ENCODE results near the gene RPS8. TPM values are rescaled to one million over a fixed set of nuclear protein-coding genes. Genes with fewer than 3 reads are reported as not detected.
"Not testable (repeated sequence)": the region's sequence is repeated elsewhere in the genome, so short reads cannot be mapped to it uniquely, and the experiment has no call there.

RPS8 gene
- total and polyA plus RNA-seq, 5 donors, result 848 to 1,144 (median 945) TPM

- no peak for ATAC-seq
- DNase-seq, result no peak
- intact Hi-C loops (cut with DNase I), result no loop called here
- no peak overlapping the region for H3K27ac ChIP-seq (ENCODE audit: low read length)
- peaks cover 2% of the 10 kb centered on the region for H3K4me1 ChIP-seq (ENCODE audit: control insufficient read depth, insufficient read depth, low read length)
- no peak overlapping the region for H3K4me3 ChIP-seq (ENCODE audit: low read length)
- no peaks in the 10 kb centered on the region for H3K27me3 ChIP-seq (ENCODE audit: control insufficient read depth, insufficient read depth)
- 84% methylated on average over 6 of the region's 6 CpGs for WGBS
- no peaks in the 10 kb centered on the region for H3K9me3 ChIP-seq (ENCODE audit: control insufficient read depth, low read length)
Measured at GRCh38 chr1:44822131-44822701, 46.9 kb downstream of the RPS8 start.

GRCh38 chr1:44822981-44823451 is 47.7 kb downstream of the RPS8 start:
- Histone ChIP-seq H3K9me3 (ENCODE audit: control insufficient read depth, low read length) (no peaks in the 10 kb centered on the region), H3K4me3 (ENCODE audit: low read length) (no peak overlapping the region), H3K27ac (ENCODE audit: low read length) (no peak overlapping the region), H3K27me3 (ENCODE audit: control insufficient read depth, insufficient read depth) (no peaks in the 10 kb centered on the region), H3K4me1 (ENCODE audit: control insufficient read depth, insufficient read depth, low read length) (peaks cover 2% of the 10 kb centered on the region)
- ATAC-seq, result no peak
- 82% methylated on average over 15 of the region's 15 CpGs for WGBS
- peak in 2 of 3 donors; percentile 64 to 70 for DNase-seq
- intact Hi-C loops (cut with DNase I), result no loop called here

GRCh38 chr1:44824392-44824791 is 49.1 kb downstream of the RPS8 start:
- H3K27me3 ChIP-seq (ENCODE audit: control insufficient read depth, insufficient read depth); intact Hi-C loops (cut with DNase I); ATAC-seq; H3K4me1 ChIP-seq (ENCODE audit: control insufficient read depth, insufficient read depth, low read length); H3K4me3 ChIP-seq (ENCODE audit: low read length); H3K27ac ChIP-seq (ENCODE audit: low read length); H3K9me3 ChIP-seq (ENCODE audit: control insufficient read depth, low read length): not testable (repeated sequence)
- peak in 1 of 3 donors; percentile 12 for DNase-seq
- WGBS, result 96% methylated on average over 6 of the region's 6 CpGs

DNA sequence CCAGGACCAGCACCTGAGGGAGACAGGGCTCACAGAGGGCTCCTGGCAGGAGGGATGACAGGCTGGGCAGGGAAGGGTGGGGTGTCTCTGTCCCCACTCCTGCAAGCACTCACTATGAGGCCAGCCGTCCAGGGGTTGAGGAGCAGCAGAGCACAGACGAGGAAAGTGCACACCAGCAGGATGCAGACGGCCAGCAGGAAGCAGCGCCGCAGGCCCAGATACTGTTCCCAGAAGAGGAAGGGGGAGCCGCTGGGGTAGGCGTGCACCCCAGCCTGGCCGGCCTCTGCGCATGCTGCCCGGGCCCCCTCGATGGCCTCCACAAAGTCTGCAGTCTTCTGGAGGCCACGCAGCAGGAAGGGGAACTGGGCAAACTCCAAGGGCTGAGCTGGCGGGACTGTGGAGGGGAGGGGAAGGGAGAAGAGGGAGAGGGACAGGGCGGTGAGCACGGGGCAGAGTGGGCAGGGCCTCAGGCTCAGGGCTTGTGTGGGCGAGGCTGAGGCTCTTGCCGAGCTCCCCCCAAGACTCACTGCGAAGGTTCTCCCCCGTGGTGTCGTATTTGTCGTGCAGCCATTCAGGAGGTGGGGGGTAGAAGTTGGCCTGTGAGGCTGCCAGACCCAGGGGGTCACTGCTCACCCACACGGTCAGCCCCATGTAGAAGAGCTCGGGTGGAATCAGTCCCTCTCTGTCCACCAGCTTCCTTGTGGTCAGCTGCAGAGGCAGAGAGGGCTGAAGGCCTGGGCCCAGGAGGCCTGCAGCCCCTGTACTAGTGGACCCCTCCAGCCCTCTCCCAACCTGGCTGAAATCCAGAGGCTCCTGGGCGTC is 51.2 kb downstream of the RPS8 start:
- Histone ChIP-seq H3K27ac (ENCODE audit: low read length) (no peak overlapping the region), H3K4me3 (ENCODE audit: low read length) (no peak overlapping the region), H3K9me3 (ENCODE audit: control insufficient read depth, low read length) (no peaks in the 10 kb centered on the region), H3K4me1 (ENCODE audit: control insufficient read depth, insufficient read depth, low read length) (no peaks in the 10 kb centered on the region), H3K27me3 (ENCODE audit: control insufficient read depth, insufficient read depth) (no peaks in the 10 kb centered on the region)
- peak; percentile 82 to 94 (median 93) for DNase-seq
- intact Hi-C loops (cut with DNase I), result no loop called here
- peak; percentile 83 to 88 for ATAC-seq
- 36% methylated on average over 24 of the region's 24 CpGs for WGBS

DNA sequence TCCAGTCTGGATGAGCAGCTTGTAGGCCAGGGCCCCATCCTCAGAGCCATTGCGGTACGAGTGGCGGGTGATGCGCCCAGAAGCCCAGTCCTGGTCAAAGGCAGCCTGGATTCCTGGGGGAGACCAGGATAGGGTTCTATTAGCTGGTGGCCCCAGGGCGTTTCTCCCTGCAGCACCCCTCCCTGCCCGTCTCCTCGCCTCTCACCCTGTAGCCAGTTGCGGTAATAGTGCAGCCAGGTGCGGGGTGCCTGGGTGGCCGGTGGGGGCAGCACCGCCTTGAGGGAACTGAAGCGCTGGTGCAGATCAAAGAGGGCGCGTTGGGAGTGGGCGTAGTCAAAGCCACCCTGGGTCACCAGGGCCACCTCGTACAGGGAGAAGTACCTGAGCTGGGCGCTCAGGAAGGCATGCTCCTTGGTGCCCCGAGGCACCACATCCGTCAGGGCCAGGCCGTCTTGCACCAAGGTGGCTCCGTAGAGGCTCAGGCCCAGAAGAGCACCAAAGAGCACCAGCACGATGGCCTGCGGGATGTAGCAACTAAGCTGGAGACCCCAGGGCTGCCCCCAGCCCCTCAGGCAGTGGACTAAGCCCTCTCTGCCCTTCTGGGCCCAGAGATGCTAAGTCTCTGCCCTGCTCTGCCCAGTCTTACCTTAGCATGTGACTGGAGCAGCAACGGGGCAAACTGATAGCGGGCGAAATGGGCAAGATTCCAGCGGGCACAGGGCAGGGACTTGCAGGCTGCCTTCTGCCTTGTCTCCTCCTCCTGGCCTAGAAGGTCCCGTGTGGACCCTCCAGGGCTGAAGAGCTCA is 52.1 kb downstream of the RPS8 start:
- DNase-seq, result peak in 2 of 3 donors; percentile 54 to 71
- Histone ChIP-seq H3K9me3 (ENCODE audit: control insufficient read depth, low read length) (no peaks in the 10 kb centered on the region), H3K4me3 (ENCODE audit: low read length) (no peak overlapping the region), H3K4me1 (ENCODE audit: control insufficient read depth, insufficient read depth, low read length) (no peaks in the 10 kb centered on the region), H3K27me3 (ENCODE audit: control insufficient read depth, insufficient read depth) (no peaks in the 10 kb centered on the region), H3K27ac (ENCODE audit: low read length) (no peak overlapping the region)
- WGBS, result 87% methylated on average over 28 of the region's 28 CpGs
- intact Hi-C loops (cut with DNase I), result no loop called here
- no peak for ATAC-seq

DNA sequence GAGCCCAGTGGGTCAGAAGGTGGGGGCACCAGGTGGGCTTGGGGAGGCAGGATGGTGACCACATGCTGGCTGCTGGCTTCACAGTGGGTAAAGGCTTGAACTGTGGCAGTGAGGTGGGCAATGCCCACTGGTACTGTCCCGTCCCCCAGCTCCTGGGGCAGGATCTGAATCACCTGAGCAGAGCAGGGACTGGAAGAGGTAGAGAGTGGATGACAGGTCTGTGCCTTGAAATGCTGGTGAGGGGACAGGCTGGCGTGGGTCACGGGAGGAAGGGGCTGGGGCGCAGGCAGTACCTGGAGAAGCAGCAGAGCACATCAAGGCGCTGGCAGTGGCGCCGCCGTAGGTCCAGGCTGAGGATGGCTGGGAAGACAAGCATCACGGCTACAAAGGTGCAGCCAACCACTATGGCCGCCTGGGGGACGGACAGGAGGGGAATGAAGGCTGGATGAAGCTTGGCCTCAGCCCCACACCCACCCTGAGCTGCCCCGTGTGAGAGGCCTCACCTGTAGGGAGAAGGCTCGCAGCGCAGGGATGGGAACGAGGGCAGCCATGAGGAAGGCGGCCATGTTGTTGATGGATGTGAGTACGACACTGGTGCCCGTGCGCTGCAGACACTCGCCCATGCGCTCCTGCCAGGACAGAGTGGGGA is 52.8 kb downstream of the RPS8 start:
- Histone ChIP-seq H3K9me3 (ENCODE audit: control insufficient read depth, low read length) (no peaks in the 10 kb centered on the region), H3K4me3 (ENCODE audit: low read length) (no peak overlapping the region), H3K27me3 (ENCODE audit: control insufficient read depth, insufficient read depth) (no peaks in the 10 kb centered on the region), H3K27ac (ENCODE audit: low read length) (no peak overlapping the region), H3K4me1 (ENCODE audit: control insufficient read depth, insufficient read depth, low read length) (no peaks in the 10 kb centered on the region)
- no peak for ATAC-seq
- intact Hi-C loops (cut with DNase I), result no loop called here
- peak in 1 of 3 donors; percentile 64 for DNase-seq
- WGBS, result 96% methylated on average over 21 of the region's 21 CpGs

Other genes with a start within 250 kb of the RPS8 start
- gene TMEM53, start 101.1 kb upstream of the RPS8 start, total RNA-seq, result 10 to 100 TPM; 12.0 to 16.8 (median 13.1) TPM
- 13.3 TPM for gene TMEM53, start 101.1 kb upstream of the RPS8 start, polyA plus RNA-seq
- gene ARMH1, start 100.8 kb upstream of the RPS8 start, total RNA-seq, result 1 to 10 TPM in 2 of 4 donors, under 1 TPM in 2; 0.39 to 1.2 (median 0.84) TPM
- gene ARMH1, start 100.8 kb upstream of the RPS8 start, polyA plus RNA-seq, result 0.91 TPM
- gene RNU5D-1, start 44.4 kb upstream of the RPS8 start, total RNA-seq, result not detected
- not detected for gene RNU5D-1, start 44.4 kb upstream of the RPS8 start, polyA plus RNA-seq
- 1 to 10 TPM in 3 of 4 donors, under 1 TPM in 1; 0.39 to 2.5 (median 1.6) TPM for gene KIF2C, start 35.7 kb upstream of the RPS8 start, total RNA-seq
- 0.66 TPM for gene KIF2C, start 35.7 kb upstream of the RPS8 start, polyA plus RNA-seq
- under 1 TPM; 0.14 to 0.28 (median 0.22) TPM for gene BEST4, start 12.6 kb downstream of the RPS8 start, total RNA-seq
- 0.18 TPM for gene BEST4, start 12.6 kb downstream of the RPS8 start, polyA plus RNA-seq
- 10 to 100 TPM in 1 of 4 donors, 1 to 10 TPM in 3; 6.0 to 11.4 (median 8.2) TPM for gene PLK3, start 24.8 kb downstream of the RPS8 start, total RNA-seq
- 11.0 TPM for gene PLK3, start 24.8 kb downstream of the RPS8 start, polyA plus RNA-seq
- under 1 TPM in 3 of 4 donors, not detected in 1; 0.44 to 0.74 (median 0.47) TPM for gene DYNLT4, start 31.8 kb downstream of the RPS8 start, total RNA-seq
- gene DYNLT4, start 31.8 kb downstream of the RPS8 start, polyA plus RNA-seq, result 1.1 TPM
- gene BTBD19, start 33.0 kb downstream of the RPS8 start, total RNA-seq, result 1 to 10 TPM; 5.1 to 8.8 (median 5.7) TPM
- 6.4 TPM for gene BTBD19, start 33.0 kb downstream of the RPS8 start, polyA plus RNA-seq
- under 1 TPM; 0.28 to 0.79 (median 0.54) TPM for gene PTCH2, start 67.7 kb downstream of the RPS8 start, total RNA-seq
- 0.34 TPM for gene PTCH2, start 67.7 kb downstream of the RPS8 start, polyA plus RNA-seq
- gene EIF2B3, start 211.1 kb downstream of the RPS8 start, total RNA-seq, result 10 to 100 TPM; 28.9 to 37.1 (median 31.9) TPM
- gene EIF2B3, start 211.1 kb downstream of the RPS8 start, polyA plus RNA-seq, result 32.9 TPM
- gene HECTD3, start 235.8 kb downstream of the RPS8 start, total RNA-seq, result 10 to 100 TPM; 16.5 to 22.3 (median 19.4) TPM
- 18.5 TPM for gene HECTD3, start 235.8 kb downstream of the RPS8 start, polyA plus RNA-seq
- 10 to 100 TPM; 71.9 to 87.6 (median 80.0) TPM for gene UROD, start 236.7 kb downstream of the RPS8 start, total RNA-seq
- 91.0 TPM for gene UROD, start 236.7 kb downstream of the RPS8 start, polyA plus RNA-seq